HPDE6-E6E7 (cell line): ENCODE measurements around the gene RGS13.
"Not testable (repeated sequence)": the region's sequence is repeated elsewhere in the genome, so short reads cannot be mapped to it uniquely, and the experiment has no call there.

Source experiments
- DNase-seq: peaks from one replicate; pipeline ENCODE4 v3.0.0; 2011; ENCODE audit warnings: missing footprints; ENCODE audit errors: extremely low spot score

The RGS13 gene

GRCh38 chr1:192675716-192676115 is 39.8 kb downstream of the RGS13 start:
- DNase-seq: no peak

- DNase-seq: no peak
These were observed 42.2 kb downstream of the RGS13 start for GRCh38 chr1:192678099-192678498.

- no peak for DNase-seq
These were observed 46.4 kb downstream of the RGS13 start for GRCh38 chr1:192682335-192682734.

- not testable (repeated sequence) for DNase-seq
These were observed 47.1 kb downstream of the RGS13 start for GRCh38 chr1:192683081-192683480.

- DNase-seq: no peak
These were observed 53.5 kb downstream of the RGS13 start for GRCh38 chr1:192689459-192689858.

- no peak for DNase-seq
These were observed 55.1 kb downstream of the RGS13 start for GRCh38 chr1:192691041-192691440.

- DNase-seq: no peak
These were observed 60.1 kb downstream of the RGS13 start for GRCh38 chr1:192696082-192696481.

GRCh38 chr1:192697771-192698170 is 61.8 kb downstream of the RGS13 start:
- no peak for DNase-seq

GRCh38 chr1:192698731-192699130 is 62.8 kb downstream of the RGS13 start:
- DNase-seq: no peak

GRCh38 chr1:192700834-192701271 is 64.9 kb downstream of the RGS13 start:
- peak; percentile 11 for DNase-seq

GRCh38 chr1:192702212-192702902 is 66.4 kb downstream of the RGS13 start:
- peak; percentile 29 for DNase-seq

- DNase-seq: no peak
These were observed 67.6 kb downstream of the RGS13 start for GRCh38 chr1:192703283-192704206.

- DNase-seq: no peak
These were observed 69.6 kb downstream of the RGS13 start for GRCh38 chr1:192705510-192705909.

GRCh38 chr1:192706936-192707335 is 71.0 kb downstream of the RGS13 start:
- DNase-seq: no peak

GRCh38 chr1:192707978-192708547 is 72.1 kb downstream of the RGS13 start:
- no peak for DNase-seq

GRCh38 chr1:192709544-192709943 is 73.6 kb downstream of the RGS13 start:
- no peak for DNase-seq
